ENCODE results near the gene L1CAM. TPM values are rescaled to one million over a fixed set of nuclear protein-coding genes. Genes with fewer than 3 reads are reported as not detected.

Gene L1CAM
- total and polyA plus RNA-seq, 2 experiments from 2014 or later, result 0.86 to 1.5 TPM

DNA sequence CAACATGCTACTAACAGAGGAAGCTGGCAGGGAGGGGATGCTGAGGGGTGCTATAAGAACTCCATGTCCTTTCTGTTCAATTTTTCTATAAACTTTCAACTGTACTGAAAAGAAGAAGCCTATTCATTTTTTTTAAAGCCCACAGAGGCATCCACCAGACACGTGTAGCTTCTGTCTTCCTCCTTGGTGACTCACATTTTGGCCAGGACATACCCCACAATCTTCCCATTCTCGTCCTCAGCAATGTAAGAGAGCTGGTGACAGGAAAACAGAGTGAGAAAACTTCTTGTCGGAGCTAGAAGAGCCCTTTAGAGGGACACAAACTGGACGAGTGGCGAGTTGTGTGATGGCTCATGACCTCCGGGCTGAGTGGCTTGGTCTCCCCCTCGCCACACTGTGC, 47.8 kb upstream of the L1CAM start:
- Histone ChIP-seq H3K27ac (no peak overlapping the region), H3K9me3 (ENCODE audit: low read depth) (no peaks in the 10 kb centered on the region), H3K4me1 (ENCODE audit: low read depth) (no peaks in the 10 kb centered on the region), H3K4me3 (peak overlapping the region; percentile 78), H3K27me3 (no peaks in the 10 kb centered on the region), H3K36me3 (no peaks in the 10 kb centered on the region)
- peak in 1 of 2 donors; percentile 32 for DNase-seq (ENCODE audit: low read depth in 1 of 2, low spot score in 1 of 2)
- TF ChIP-seq, protein P1, sequence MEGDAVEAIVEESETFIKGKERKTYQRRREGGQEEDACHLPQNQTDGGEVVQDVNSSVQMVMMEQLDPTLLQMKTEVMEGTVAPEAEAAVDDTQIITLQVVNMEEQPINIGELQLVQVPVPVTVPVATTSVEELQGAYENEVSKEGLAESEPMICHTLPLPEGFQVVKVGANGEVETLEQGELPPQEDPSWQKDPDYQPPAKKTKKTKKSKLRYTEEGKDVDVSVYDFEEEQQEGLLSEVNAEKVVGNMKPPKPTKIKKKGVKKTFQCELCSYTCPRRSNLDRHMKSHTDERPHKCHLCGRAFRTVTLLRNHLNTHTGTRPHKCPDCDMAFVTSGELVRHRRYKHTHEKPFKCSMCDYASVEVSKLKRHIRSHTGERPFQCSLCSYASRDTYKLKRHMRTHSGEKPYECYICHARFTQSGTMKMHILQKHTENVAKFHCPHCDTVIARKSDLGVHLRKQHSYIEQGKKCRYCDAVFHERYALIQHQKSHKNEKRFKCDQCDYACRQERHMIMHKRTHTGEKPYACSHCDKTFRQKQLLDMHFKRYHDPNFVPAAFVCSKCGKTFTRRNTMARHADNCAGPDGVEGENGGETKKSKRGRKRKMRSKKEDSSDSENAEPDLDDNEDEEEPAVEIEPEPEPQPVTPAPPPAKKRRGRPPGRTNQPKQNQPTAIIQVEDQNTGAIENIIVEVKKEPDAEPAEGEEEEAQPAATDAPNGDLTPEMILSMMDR (IDR thresholded peaks at IDR 0.05; ENCODE audit: low read depth, low read length), result no peak

DNA sequence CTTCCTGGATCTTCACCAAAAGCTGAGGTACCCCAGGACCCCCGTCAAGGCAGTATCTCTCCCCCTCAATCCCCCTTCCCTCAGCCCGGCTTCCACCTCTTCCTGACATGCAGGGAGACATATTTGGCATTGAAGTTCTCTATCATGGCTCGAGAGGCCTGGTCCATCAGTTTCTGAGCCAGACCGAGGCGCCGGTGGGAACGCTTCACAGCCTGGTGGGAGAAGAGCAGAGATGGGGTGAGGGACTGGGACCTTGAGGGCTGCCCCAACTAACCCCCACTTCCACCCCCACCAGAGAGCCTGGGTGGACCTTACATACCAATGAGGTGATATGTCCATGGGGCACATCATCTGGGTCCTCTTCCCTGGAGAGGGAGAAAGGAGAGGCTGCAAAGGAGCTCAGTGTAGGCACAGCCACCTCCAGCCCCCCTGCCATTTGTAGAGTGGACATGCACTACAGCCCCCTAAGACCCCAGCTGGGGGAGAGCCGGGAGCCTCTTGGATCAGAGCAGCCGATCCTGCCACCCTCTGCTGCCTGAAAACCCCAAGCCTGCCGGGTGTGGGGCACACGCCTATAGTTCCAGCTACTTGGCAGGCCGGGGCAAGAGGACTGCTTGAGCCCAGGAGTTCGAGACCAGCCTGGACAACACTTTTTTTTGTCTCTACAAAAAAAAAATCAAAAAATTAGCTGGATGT, 46.4 kb upstream of the L1CAM start:
- Histone ChIP-seq H3K36me3 (no peaks in the 10 kb centered on the region), H3K9me3 (ENCODE audit: low read depth) (no peaks in the 10 kb centered on the region), H3K27ac (no peak overlapping the region), H3K4me3 (no peak overlapping the region), H3K27me3 (no peaks in the 10 kb centered on the region), H3K4me1 (ENCODE audit: low read depth) (no peaks in the 10 kb centered on the region)
- DNase-seq (ENCODE audit: low read depth in 1 of 2, low spot score in 1 of 2), result no peak
- TF ChIP-seq, protein P1 (IDR thresholded peaks at IDR 0.05; ENCODE audit: low read depth, low read length), result no peak

DNA sequence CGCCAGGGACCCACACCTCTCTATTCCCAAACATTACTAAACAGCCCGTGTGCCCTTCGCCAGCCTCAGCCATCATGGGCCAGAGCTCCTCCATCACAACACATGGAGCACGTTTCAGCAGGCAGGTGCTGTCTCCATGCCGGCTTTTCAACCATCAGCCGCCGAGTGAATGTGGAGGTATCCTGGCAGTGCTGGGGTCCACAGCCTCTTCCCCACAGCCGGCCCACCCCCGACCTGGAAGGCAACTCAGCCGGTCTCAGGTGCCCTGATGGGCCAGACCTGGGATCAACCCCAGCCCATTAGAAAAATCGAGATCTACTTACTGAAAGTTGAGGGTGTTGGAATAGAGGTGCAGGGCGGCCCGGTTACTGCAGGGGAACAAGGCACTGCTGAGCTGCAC, 45.8 kb upstream of the L1CAM start:
- Histone ChIP-seq H3K36me3 (no peaks in the 10 kb centered on the region), H3K4me3 (no peak overlapping the region), H3K4me1 (ENCODE audit: low read depth) (peaks cover 3% of the 10 kb centered on the region), H3K27ac (no peak overlapping the region), H3K9me3 (ENCODE audit: low read depth) (no peaks in the 10 kb centered on the region), H3K27me3 (no peaks in the 10 kb centered on the region)
- TF ChIP-seq, protein P1 (IDR thresholded peaks at IDR 0.05; ENCODE audit: low read depth, low read length), result no peak
- DNase-seq (ENCODE audit: low read depth in 1 of 2, low spot score in 1 of 2), result no peak

DNA sequence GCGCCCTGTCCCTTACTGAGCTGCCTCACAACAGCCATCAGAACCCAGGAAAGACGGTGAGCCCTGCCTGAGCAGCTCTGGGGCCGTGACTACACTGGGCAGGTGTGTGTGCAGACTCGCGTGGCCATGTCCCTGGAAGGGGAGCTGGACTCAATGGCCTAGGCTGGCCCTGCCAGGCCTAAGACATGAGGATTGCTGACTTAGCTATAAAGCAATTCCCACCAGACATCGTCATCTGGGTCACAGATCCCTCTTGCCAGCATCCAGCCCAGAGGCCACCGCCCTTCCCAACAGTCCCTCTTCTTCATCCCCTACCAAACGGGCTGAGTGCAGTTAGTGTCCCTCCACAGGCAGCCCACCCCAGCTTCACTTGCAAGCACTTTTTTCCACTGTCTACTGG, 45.2 kb upstream of the L1CAM start:
- Histone ChIP-seq H3K36me3 (no peaks in the 10 kb centered on the region), H3K27me3 (no peaks in the 10 kb centered on the region), H3K4me1 (ENCODE audit: low read depth) (peaks cover 8% of the 10 kb centered on the region), H3K9me3 (ENCODE audit: low read depth) (no peaks in the 10 kb centered on the region), H3K4me3 (no peak overlapping the region), H3K27ac (no peak overlapping the region)
- TF ChIP-seq, protein P1 (IDR thresholded peaks at IDR 0.05; ENCODE audit: low read depth, low read length), result no peak
- no peak for DNase-seq (ENCODE audit: low read depth in 1 of 2, low spot score in 1 of 2)

DNA sequence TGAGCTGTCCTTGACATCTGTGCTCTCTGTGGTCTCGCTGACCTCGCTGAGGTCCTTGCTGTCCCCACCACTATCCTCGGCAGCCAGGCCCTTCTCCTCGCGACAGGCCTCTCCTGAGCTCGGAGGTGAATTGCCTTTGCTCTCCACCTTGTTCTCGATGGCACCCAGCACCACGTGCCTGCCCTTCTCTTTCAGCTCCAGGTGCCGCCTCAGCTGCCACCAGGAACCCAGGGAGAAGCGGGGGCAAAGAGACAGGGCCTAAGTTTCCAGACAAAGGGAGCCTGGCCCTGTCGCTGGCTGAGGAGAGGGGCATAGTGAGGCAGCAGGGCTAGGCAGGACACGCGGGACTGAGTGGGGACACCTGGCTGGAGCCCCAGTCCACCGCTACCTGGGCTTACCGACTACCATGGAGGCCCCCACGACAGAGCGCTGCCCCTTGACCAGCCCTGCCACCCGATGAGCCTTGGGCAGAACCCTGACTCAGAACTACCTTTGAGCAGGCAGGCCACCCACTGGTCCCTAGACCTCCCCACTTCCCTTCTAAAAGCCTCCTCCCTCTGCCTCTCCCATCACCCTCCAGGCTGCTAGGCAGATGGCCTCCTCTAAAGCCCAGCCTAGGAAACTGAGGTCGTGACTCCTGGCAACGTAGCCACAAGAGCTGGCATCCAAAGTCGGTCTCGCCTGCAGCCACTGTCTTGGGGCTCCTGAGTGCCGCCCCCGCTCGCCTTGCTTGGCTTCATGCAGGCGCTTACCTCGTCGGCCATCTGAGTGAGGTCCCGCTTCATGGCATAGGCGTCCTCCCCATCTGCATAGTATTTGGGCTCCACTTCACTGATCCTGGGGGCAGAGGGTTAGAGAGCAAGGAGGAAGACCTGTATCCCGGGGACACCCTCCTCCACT, 44.3 kb upstream of the L1CAM start:
- TF ChIP-seq, protein P1 (IDR thresholded peaks at IDR 0.05; ENCODE audit: low read depth, low read length), result no peak
- Histone ChIP-seq H3K9me3 (ENCODE audit: low read depth) (no peaks in the 10 kb centered on the region), H3K4me1 (ENCODE audit: low read depth) (peaks cover 11% of the 10 kb centered on the region), H3K27me3 (no peaks in the 10 kb centered on the region), H3K36me3 (no peaks in the 10 kb centered on the region), H3K4me3 (no peak overlapping the region), H3K27ac (no peak overlapping the region)
- DNase-seq (ENCODE audit: low read depth in 1 of 2, low spot score in 1 of 2), result no peak
